Measurements from ENCODE around the gene GABRG3.

Gene GABRG3

GRCh38 chr15:27317736-27318135 is 346.8 kb downstream of the GABRG3 start:
- no peaks in the 10 kb centered on the region for H3K27me3 Mint-ChIP-seq
- no peaks in the 10 kb centered on the region for H3K4me1 Mint-ChIP-seq (ENCODE audit: low read depth)
- intact Hi-C loops (cut with micrococcal nuclease), result no loop called here
- no peak overlapping the region for H3K27ac Mint-ChIP-seq
- H3K9me3 Mint-ChIP-seq, result peaks cover 16% of the 10 kb centered on the region
- H3K36me3 Mint-ChIP-seq (ENCODE audit: low read depth), result no peaks in the 10 kb centered on the region
- H3K4me3 Mint-ChIP-seq, result no peak overlapping the region

GRCh38 chr15:27323801-27324200 is 352.8 kb downstream of the GABRG3 start:
- intact Hi-C loops (cut with micrococcal nuclease), result no loop called here

GRCh38 chr15:27324886-27325615 is 354.1 kb downstream of the GABRG3 start:
- Mint-ChIP-seq H3K9me3 (peaks cover 34% of the 10 kb centered on the region), H3K4me1 (ENCODE audit: low read depth) (no peaks in the 10 kb centered on the region), H3K36me3 (ENCODE audit: low read depth) (no peaks in the 10 kb centered on the region), H3K4me3 (no peak overlapping the region), H3K27me3 (no peaks in the 10 kb centered on the region), H3K27ac (no peak overlapping the region)
- intact Hi-C loops (cut with micrococcal nuclease), result no loop called here

More at GRCh38 chr15:27323801-27324200, 352.8 kb downstream of the GABRG3 start:
- H3K9me3 Mint-ChIP-seq, result peaks cover 44% of the 10 kb centered on the region
- H3K27me3 Mint-ChIP-seq, result no peaks in the 10 kb centered on the region
- H3K4me1 Mint-ChIP-seq (ENCODE audit: low read depth), result no peaks in the 10 kb centered on the region
- no peak overlapping the region for H3K27ac Mint-ChIP-seq
- no peaks in the 10 kb centered on the region for H3K36me3 Mint-ChIP-seq (ENCODE audit: low read depth)
- H3K4me3 Mint-ChIP-seq, result no peak overlapping the region

GRCh38 chr15:27327467-27328025 is 356.6 kb downstream of the GABRG3 start:
- Mint-ChIP-seq H3K4me3 (no peak overlapping the region), H3K36me3 (ENCODE audit: low read depth) (no peaks in the 10 kb centered on the region), H3K4me1 (ENCODE audit: low read depth) (no peaks in the 10 kb centered on the region), H3K27ac (no peak overlapping the region), H3K27me3 (no peaks in the 10 kb centered on the region), H3K9me3 (peaks cover 34% of the 10 kb centered on the region)
- intact Hi-C loops (cut with micrococcal nuclease), result no loop called here

- Mint-ChIP-seq H3K4me3 (no peak overlapping the region), H3K4me1 (ENCODE audit: low read depth) (no peaks in the 10 kb centered on the region), H3K27me3 (no peaks in the 10 kb centered on the region), H3K27ac (no peak overlapping the region), H3K36me3 (ENCODE audit: low read depth) (no peaks in the 10 kb centered on the region), H3K9me3 (peaks cover 34% of the 10 kb centered on the region)
- intact Hi-C loops (cut with micrococcal nuclease), result no loop called here
Measured at GRCh38 chr15:27328186-27328585, 357.2 kb downstream of the GABRG3 start.

GRCh38 chr15:27328608-27329007 is 357.6 kb downstream of the GABRG3 start:
- Mint-ChIP-seq H3K36me3 (ENCODE audit: low read depth) (no peaks in the 10 kb centered on the region), H3K4me3 (no peak overlapping the region), H3K9me3 (peaks cover 30% of the 10 kb centered on the region), H3K27me3 (no peaks in the 10 kb centered on the region), H3K27ac (no peak overlapping the region), H3K4me1 (ENCODE audit: low read depth) (no peaks in the 10 kb centered on the region)
- intact Hi-C loops (cut with micrococcal nuclease), result no loop called here

GRCh38 chr15:27330326-27330725 is 359.3 kb downstream of the GABRG3 start:
- Mint-ChIP-seq H3K9me3 (peaks cover 16% of the 10 kb centered on the region), H3K4me3 (no peak overlapping the region), H3K4me1 (ENCODE audit: low read depth) (no peaks in the 10 kb centered on the region), H3K27ac (no peak overlapping the region), H3K36me3 (ENCODE audit: low read depth) (no peaks in the 10 kb centered on the region), H3K27me3 (no peaks in the 10 kb centered on the region)
- intact Hi-C loops (cut with micrococcal nuclease), result no loop called here

- Mint-ChIP-seq H3K4me3 (no peak overlapping the region), H3K27me3 (no peaks in the 10 kb centered on the region), H3K9me3 (peaks cover 28% of the 10 kb centered on the region), H3K4me1 (ENCODE audit: low read depth) (no peaks in the 10 kb centered on the region), H3K27ac (no peak overlapping the region), H3K36me3 (ENCODE audit: low read depth) (no peaks in the 10 kb centered on the region)
- intact Hi-C loops (cut with micrococcal nuclease), result no loop called here
Measured at GRCh38 chr15:27336676-27337075, 365.7 kb downstream of the GABRG3 start.

GRCh38 chr15:27339138-27339537 is 368.2 kb downstream of the GABRG3 start:
- no peaks in the 10 kb centered on the region for H3K36me3 Mint-ChIP-seq (ENCODE audit: low read depth)
- no peak overlapping the region for H3K4me3 Mint-ChIP-seq
- no peaks in the 10 kb centered on the region for H3K4me1 Mint-ChIP-seq (ENCODE audit: low read depth)
- no peak overlapping the region for H3K27ac Mint-ChIP-seq
- peaks cover 39% of the 10 kb centered on the region for H3K9me3 Mint-ChIP-seq
- intact Hi-C loops (cut with micrococcal nuclease), result no loop called here
- H3K27me3 Mint-ChIP-seq, result no peaks in the 10 kb centered on the region

- no peak overlapping the region for H3K4me3 Mint-ChIP-seq
- H3K9me3 Mint-ChIP-seq, result peaks cover 25% of the 10 kb centered on the region
- intact Hi-C loops (cut with micrococcal nuclease), result no loop called here
- H3K4me1 Mint-ChIP-seq (ENCODE audit: low read depth), result no peaks in the 10 kb centered on the region
- no peaks in the 10 kb centered on the region for H3K36me3 Mint-ChIP-seq (ENCODE audit: low read depth)
- H3K27me3 Mint-ChIP-seq, result no peaks in the 10 kb centered on the region
- H3K27ac Mint-ChIP-seq, result no peak overlapping the region
Measured at GRCh38 chr15:27341780-27342343, 370.9 kb downstream of the GABRG3 start.

GRCh38 chr15:27342991-27343390 is 372.0 kb downstream of the GABRG3 start:
- Mint-ChIP-seq H3K36me3 (ENCODE audit: low read depth) (no peaks in the 10 kb centered on the region), H3K27me3 (no peaks in the 10 kb centered on the region), H3K4me1 (ENCODE audit: low read depth) (no peaks in the 10 kb centered on the region), H3K4me3 (no peak overlapping the region), H3K9me3 (peaks cover 15% of the 10 kb centered on the region), H3K27ac (no peak overlapping the region)
- intact Hi-C loops (cut with micrococcal nuclease), result no loop called here

- Mint-ChIP-seq H3K4me1 (ENCODE audit: low read depth) (no peaks in the 10 kb centered on the region), H3K36me3 (ENCODE audit: low read depth) (no peaks in the 10 kb centered on the region), H3K4me3 (no peak overlapping the region), H3K9me3 (no peaks in the 10 kb centered on the region), H3K27ac (no peak overlapping the region), H3K27me3 (no peaks in the 10 kb centered on the region)
- intact Hi-C loops (cut with micrococcal nuclease), result no loop called here
Measured at GRCh38 chr15:27352136-27352535, 381.2 kb downstream of the GABRG3 start.

- intact Hi-C loops (cut with micrococcal nuclease), result no loop called here
- no peak overlapping the region for H3K27ac Mint-ChIP-seq
Measured at GRCh38 chr15:27353856-27354255, 382.9 kb downstream of the GABRG3 start.

GRCh38 chr15:27358751-27359434 is 387.9 kb downstream of the GABRG3 start:
- Mint-ChIP-seq H3K27me3 (no peaks in the 10 kb centered on the region), H3K9me3 (no peaks in the 10 kb centered on the region), H3K27ac (no peak overlapping the region), H3K4me3 (no peak overlapping the region), H3K36me3 (ENCODE audit: low read depth) (no peaks in the 10 kb centered on the region), H3K4me1 (ENCODE audit: low read depth) (no peaks in the 10 kb centered on the region)
- intact Hi-C loops (cut with micrococcal nuclease), result no loop called here

More at GRCh38 chr15:27353856-27354255, 382.9 kb downstream of the GABRG3 start:
- H3K36me3 Mint-ChIP-seq (ENCODE audit: low read depth), result no peaks in the 10 kb centered on the region
- H3K4me1 Mint-ChIP-seq (ENCODE audit: low read depth), result no peaks in the 10 kb centered on the region
- no peaks in the 10 kb centered on the region for H3K27me3 Mint-ChIP-seq
- no peaks in the 10 kb centered on the region for H3K9me3 Mint-ChIP-seq
- H3K4me3 Mint-ChIP-seq, result no peak overlapping the region
